ENCODE data around the gene ARHGAP40.

GRCh38 chr20:38692436-38693411 lies 91.1 kb downstream of the ARHGAP40 start:
- TF ChIP-seq POLR2AphosphoS5 (IDR thresholded peaks at IDR 0.05) (no peak), POLR2A (IDR thresholded peaks at IDR 0.05) (no peak)
- TF ChIP-seq, protein P1, sequence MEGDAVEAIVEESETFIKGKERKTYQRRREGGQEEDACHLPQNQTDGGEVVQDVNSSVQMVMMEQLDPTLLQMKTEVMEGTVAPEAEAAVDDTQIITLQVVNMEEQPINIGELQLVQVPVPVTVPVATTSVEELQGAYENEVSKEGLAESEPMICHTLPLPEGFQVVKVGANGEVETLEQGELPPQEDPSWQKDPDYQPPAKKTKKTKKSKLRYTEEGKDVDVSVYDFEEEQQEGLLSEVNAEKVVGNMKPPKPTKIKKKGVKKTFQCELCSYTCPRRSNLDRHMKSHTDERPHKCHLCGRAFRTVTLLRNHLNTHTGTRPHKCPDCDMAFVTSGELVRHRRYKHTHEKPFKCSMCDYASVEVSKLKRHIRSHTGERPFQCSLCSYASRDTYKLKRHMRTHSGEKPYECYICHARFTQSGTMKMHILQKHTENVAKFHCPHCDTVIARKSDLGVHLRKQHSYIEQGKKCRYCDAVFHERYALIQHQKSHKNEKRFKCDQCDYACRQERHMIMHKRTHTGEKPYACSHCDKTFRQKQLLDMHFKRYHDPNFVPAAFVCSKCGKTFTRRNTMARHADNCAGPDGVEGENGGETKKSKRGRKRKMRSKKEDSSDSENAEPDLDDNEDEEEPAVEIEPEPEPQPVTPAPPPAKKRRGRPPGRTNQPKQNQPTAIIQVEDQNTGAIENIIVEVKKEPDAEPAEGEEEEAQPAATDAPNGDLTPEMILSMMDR (IDR thresholded peaks at IDR 0.05), result no peak
